GM12878 (cell line): Measurements from ENCODE around the gene BEND4. TPM values are rescaled to one million over a fixed set of nuclear protein-coding genes. Genes with fewer than 3 reads are reported as not detected.

Experiments used
- ATAC-seq: fragments of 200-7000 bp; cut with Tn5 transposase; 3 replicates; pipeline ENCODE4 v1.9.1; 2020; ENCODE audit warnings: mild to moderate bottlenecking, moderate library complexity
- BruUV-seq: library from RNA; stranded (reverse); fragments of 400-500 nt; replicated peaks from 2 replicates; lab custom pipeline; 2021; lab: Mats Ljungman, UMichigan
- CTCF ChIA-PET: fragments of 300-600 bp; sonication (Branson Sonifier 250); formaldehyde crosslinking; extraction: SDS; loops from one replicate; lab custom pipeline; 2021; ENCODE audit warnings: inconsistent platforms; lab: Yijun Ruan, JAX
- POLR2A ChIA-PET: fragments of 350-600 bp; formaldehyde crosslinking; extraction: SDS; loops from one replicate; lab custom pipeline; 2021; ENCODE audit warnings: inconsistent platforms; lab: Charles Lee
- RAD21 ChIA-PET: fragments of 300-600 bp; sonication (Branson Sonifier 250); formaldehyde crosslinking; loops from one replicate; lab custom pipeline; 2023; ENCODE audit warnings: antibody characterized with exemption; ENCODE audit not compliant: unreplicated experiment; lab: Charles Lee
- SMC1A ChIA-PET: fragments of 300-600 bp; sonication (Branson Sonifier 250); formaldehyde crosslinking; loops from one replicate; lab custom pipeline; 2023; ENCODE audit not compliant: unreplicated experiment, uncharacterized antibody; lab: Charles Lee
- DNase-seq: peaks from one replicate; pipeline ENCODE4 v3.0.0-alpha.2; 2011; ENCODE audit warnings: low read depth, low spot score
- FAIRE-seq: peaks from 3 replicates; lab custom pipeline; 2011; peaks lifted over from hg19 to GRCh38; lab: Jason Lieb, UNC
- H2AFZ ChIP-seq: 2 replicates; pipeline ENCODE4 v1.6.0; 2011; ENCODE audit warnings: low read depth, low read length, control low read depth; ENCODE audit not compliant: control insufficient read depth
- H3K27ac ChIP-seq: 2 replicates; pipeline ENCODE4 v1.5.1; 2011; ENCODE audit warnings: control low read depth; ENCODE audit not compliant: control insufficient read depth, insufficient read depth
- H3K27me3 ChIP-seq, 2 experiments: replicated peaks in 1 of 2; 2 replicates each; pipeline versions ENCODE4 v1.6.0 to v1.6.1; 2011; ENCODE audit warnings: low read length in 1 of 2; ENCODE audit not compliant: control insufficient read depth in 2 of 2, insufficient read depth in 2 of 2
- H3K36me3 ChIP-seq, 2 experiments: 2 replicates each; pipeline ENCODE4 v1.5.1; 2011; ENCODE audit warnings: low read length in 1 of 2; ENCODE audit not compliant: control insufficient read depth in 2 of 2, insufficient read depth in 2 of 2
- H3K4me1 ChIP-seq: 2 replicates; pipeline ENCODE4 v1.6.1; 2011; ENCODE audit warnings: mild to moderate bottlenecking, low read length, moderate library complexity, mixed read lengths; ENCODE audit not compliant: control insufficient read depth, insufficient read depth
- H3K4me2 ChIP-seq: 2 replicates; pipeline ENCODE4 v1.6.0; 2011; ENCODE audit warnings: control low read depth; ENCODE audit not compliant: control insufficient read depth, insufficient read depth
- H3K4me3 ChIP-seq: fragments of 200-600 bp; sonication (generic); 2 replicates; pipeline ENCODE4 v1.5.1; 2016
- H3K79me2 ChIP-seq: 2 replicates; pipeline ENCODE4 v1.6.0; 2011; ENCODE audit warnings: low read length; ENCODE audit not compliant: control insufficient read depth, insufficient read depth
- H3K9ac ChIP-seq: 2 replicates; pipeline ENCODE4 v1.8.0; 2011; ENCODE audit warnings: low read length, control low read depth, mixed read lengths; ENCODE audit not compliant: control insufficient read depth, insufficient read depth
- H3K9me3 ChIP-seq: replicated peaks from 3 replicates; pipeline ENCODE4 v1.5.1; 2011; ENCODE audit warnings: mild to moderate bottlenecking, low read length; ENCODE audit not compliant: control insufficient read depth, insufficient read depth
- H4K20me1 ChIP-seq: 2 replicates; pipeline ENCODE4 v1.6.0; 2011; ENCODE audit not compliant: control insufficient read depth, insufficient read depth
- BCL11A ChIP-seq: IDR thresholded peaks from 2 replicates; pipeline ENCODE4 v1.6.1; 2011; ENCODE audit warnings: low read depth, low read length
- BRCA1 ChIP-seq: IDR thresholded peaks from 2 replicates; pipeline ENCODE4 v1.6.1; 2011; ENCODE audit warnings: low read depth, low read length, improper control_type of control experiment
- IRF4 ChIP-seq: IDR thresholded peaks from 2 replicates; pipeline ENCODE4 v1.6.1; 2011; ENCODE audit warnings: low read depth, low read length
- JUNB ChIP-seq: IDR thresholded peaks from 2 replicates; pipeline ENCODE4 v1.6.1; 2016; ENCODE audit warnings: antibody characterized with exemption, mild to moderate bottlenecking
- MEF2B ChIP-seq: fragments of 450-650 bp; IDR thresholded peaks from 2 replicates; pipeline ENCODE4 v1.6.1; 2018; ENCODE audit warnings: mild to moderate bottlenecking, moderate library complexity; ENCODE audit not compliant: partially characterized antibody, poor library complexity, severe bottlenecking
- MTA2 ChIP-seq: fragments of 450-650 bp; IDR thresholded peaks from 2 replicates; pipeline ENCODE4 v1.6.1; 2016; ENCODE audit warnings: low read depth, mild to moderate bottlenecking, moderate library complexity
- NBN ChIP-seq: fragments of 450-650 bp; IDR thresholded peaks from 2 replicates; pipeline ENCODE4 v1.6.1; 2016
- NR2C2 ChIP-seq: IDR thresholded peaks from 2 replicates; pipeline ENCODE4 v1.6.1; 2011; ENCODE audit warnings: borderline replicate concordance, low read depth; ENCODE audit not compliant: control insufficient read depth, insufficient read length
- PAX5 ChIP-seq: IDR thresholded peaks from 2 replicates; pipeline ENCODE4 v1.6.1; 2011; ENCODE audit warnings: low read depth, low read length, borderline replicate concordance
- RB1 ChIP-seq: fragments of 450-650 bp; formaldehyde crosslinking; IDR thresholded peaks from 2 replicates; pipeline ENCODE4 v1.6.1; 2017; ENCODE audit warnings: mild to moderate bottlenecking, borderline replicate concordance
- RCOR1 ChIP-seq: conservative IDR thresholded peaks from 2 replicates; pipeline ENCODE4 v1.6.1; 2012; ENCODE audit warnings: low read depth, low read length, improper control_type of control experiment
- STAT1 ChIP-seq: fragments of 450-650 bp; conservative IDR thresholded peaks from 2 replicates; pipeline ENCODE4 v1.6.1; 2014; ENCODE audit warnings: antibody characterized with exemption, mild to moderate bottlenecking
- TCF7 ChIP-seq: IDR thresholded peaks from 2 replicates; pipeline ENCODE4 v1.6.1; 2014; ENCODE audit warnings: antibody characterized with exemption, borderline replicate concordance
- YY1 ChIP-seq: IDR thresholded peaks from 2 replicates; pipeline ENCODE4 v1.6.1; 2011; ENCODE audit warnings: low read depth, mild to moderate bottlenecking, low read length
- WGBS: methylation state at CpG from one replicate; pipeline ENCODE4 v1.1.6; 2016; ENCODE audit warnings: low lambda C conversion rate; ENCODE audit not compliant: insufficient replicate concordance, insufficient coverage; ENCODE audit errors: missing lambda C conversion rate; 5-methylcytosine and 5-hydroxymethylcytosine counted together
- in situ Hi-C: fragments of 300-500 bp; cut with MboI; formaldehyde crosslinking; loops from 9 replicates; pipeline ENCODE4 v1.14.3; 2018; ENCODE audit warnings: mixed read lengths
- intact Hi-C: fragments of 100-400 bp; cut with micrococcal nuclease; formaldehyde crosslinking; loops from one replicate; pipeline ENCODE4 v1.14.2; 2022; ENCODE audit not compliant: unreplicated experiment
- polyA plus RNA-seq, 11 experiments: library from polyadenylated mRNA; depleted of rRNA in 4 of 11; unstranded in 6 of 11; stranded (reverse) in 5 of 11; fragments of >200 nt; fragmentation: Nextera tagmentation in 4 of 11; fragmentation: Illumina TruSeq in 1 of 11; extraction: Ambion mirVana in 4 of 11; extraction: Trizol in 1 of 11; gene quantifications; 1 replicate in 1 of 11; 2 replicates in 10 of 11; pipeline versions ENCODE4 v1.2.1 to v1.2.3, GENCODE V29; 2011 to 2016; ENCODE audit warnings: inconsistent platforms in 2 of 11, missing spikeins in 2 of 11, low read depth in 1 of 11
- total RNA-seq, 4 experiments: library from RNA; depleted of rRNA in 3 of 4; stranded (reverse); fragments of >200 nt in 3 of 4; fragmentation: Illumina TruSeq in 1 of 4; extraction: Trizol in 1 of 4; gene quantifications; 2 replicates each; pipeline versions ENCODE4 v1.2.1 to v1.2.3, GENCODE V29; 2013 to 2021
- TF ChIP-seq, protein P1 (sequence below), 3 experiments: IDR thresholded peaks in 2 of 3; conservative IDR thresholded peaks in 1 of 3; 2 replicates each; pipeline ENCODE4 v1.5.1; 2011; ENCODE audit warnings: low read depth in 3 of 3, low read length in 3 of 3, mild to moderate bottlenecking in 3 of 3, control low read depth in 2 of 3, moderate library complexity in 2 of 3, inconsistent platforms in 1 of 3, mixed read lengths in 1 of 3; ENCODE audit not compliant: control insufficient read depth in 2 of 3, insufficient read depth in 1 of 3; ENCODE audit errors: extremely low read depth in 1 of 3
- TF ChIP-seq, protein P2 (sequence below): fragments of 450-650 bp; IDR thresholded peaks from 2 replicates; pipeline ENCODE4 v1.6.1; 2017; ENCODE audit warnings: mild to moderate bottlenecking, low read depth, inconsistent platforms; ENCODE audit not compliant: poor library complexity, severe bottlenecking

BEND4 gene
- total and polyA plus RNA-seq, 10 of the 15 experiments (the other 5 are each of a cell fraction or from before 2014, with no cell fraction given), result under 0.01 to 0.15 (median 0.04) TPM; not detected in 1

DNA sequence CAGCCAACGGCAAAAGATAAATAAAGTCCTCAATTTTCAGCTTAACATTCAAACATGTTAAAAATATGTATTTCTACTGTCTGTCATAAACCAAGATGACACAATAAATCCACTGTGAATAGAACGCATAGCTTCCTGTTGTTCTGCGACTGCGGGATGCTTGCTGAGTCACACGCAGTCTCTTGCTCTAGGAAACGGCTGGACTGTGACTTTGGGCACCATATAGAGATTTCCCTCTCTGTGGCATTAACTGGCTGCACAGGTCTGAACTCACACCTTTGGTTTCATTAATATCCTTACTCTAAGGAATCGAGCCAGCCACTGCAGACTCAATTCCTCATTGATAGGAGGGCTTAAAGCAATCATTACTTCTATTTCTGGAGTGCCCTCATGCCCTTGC lies 8.4 kb downstream of the BEND4 start:
- no peaks in the 10 kb centered on the region for H3K79me2 ChIP-seq
- no peak overlapping the region for H3K9ac ChIP-seq
- H3K4me1 ChIP-seq, result no peaks in the 10 kb centered on the region
- TF ChIP-seq, protein P1, sequence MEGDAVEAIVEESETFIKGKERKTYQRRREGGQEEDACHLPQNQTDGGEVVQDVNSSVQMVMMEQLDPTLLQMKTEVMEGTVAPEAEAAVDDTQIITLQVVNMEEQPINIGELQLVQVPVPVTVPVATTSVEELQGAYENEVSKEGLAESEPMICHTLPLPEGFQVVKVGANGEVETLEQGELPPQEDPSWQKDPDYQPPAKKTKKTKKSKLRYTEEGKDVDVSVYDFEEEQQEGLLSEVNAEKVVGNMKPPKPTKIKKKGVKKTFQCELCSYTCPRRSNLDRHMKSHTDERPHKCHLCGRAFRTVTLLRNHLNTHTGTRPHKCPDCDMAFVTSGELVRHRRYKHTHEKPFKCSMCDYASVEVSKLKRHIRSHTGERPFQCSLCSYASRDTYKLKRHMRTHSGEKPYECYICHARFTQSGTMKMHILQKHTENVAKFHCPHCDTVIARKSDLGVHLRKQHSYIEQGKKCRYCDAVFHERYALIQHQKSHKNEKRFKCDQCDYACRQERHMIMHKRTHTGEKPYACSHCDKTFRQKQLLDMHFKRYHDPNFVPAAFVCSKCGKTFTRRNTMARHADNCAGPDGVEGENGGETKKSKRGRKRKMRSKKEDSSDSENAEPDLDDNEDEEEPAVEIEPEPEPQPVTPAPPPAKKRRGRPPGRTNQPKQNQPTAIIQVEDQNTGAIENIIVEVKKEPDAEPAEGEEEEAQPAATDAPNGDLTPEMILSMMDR (IDR thresholded peaks at IDR 0.05 in 2 of 3, conservative IDR thresholded peaks at IDR 0.05 in 1 of 3; ENCODE audit: control insufficient read depth in 2 of 3, extremely low read depth in 1 of 3, insufficient read depth in 1 of 3, low read depth in 3 of 3, low read length in 3 of 3), result no peak
- TF ChIP-seq PAX5, result no peak
- TF ChIP-seq NBN, result no peak
- TF ChIP-seq RCOR1, result no peak
- no peak for TF ChIP-seq IRF4
- no peak for TF ChIP-seq JUNB
- TF ChIP-seq YY1, result no peak
- TF ChIP-seq BCL11A, result no peak
- TF ChIP-seq MEF2B, result no peak
- no peak for TF ChIP-seq NR2C2
- TF ChIP-seq STAT1, result no peak
- TF ChIP-seq MTA2, result no peak
- TF ChIP-seq, protein P2, sequence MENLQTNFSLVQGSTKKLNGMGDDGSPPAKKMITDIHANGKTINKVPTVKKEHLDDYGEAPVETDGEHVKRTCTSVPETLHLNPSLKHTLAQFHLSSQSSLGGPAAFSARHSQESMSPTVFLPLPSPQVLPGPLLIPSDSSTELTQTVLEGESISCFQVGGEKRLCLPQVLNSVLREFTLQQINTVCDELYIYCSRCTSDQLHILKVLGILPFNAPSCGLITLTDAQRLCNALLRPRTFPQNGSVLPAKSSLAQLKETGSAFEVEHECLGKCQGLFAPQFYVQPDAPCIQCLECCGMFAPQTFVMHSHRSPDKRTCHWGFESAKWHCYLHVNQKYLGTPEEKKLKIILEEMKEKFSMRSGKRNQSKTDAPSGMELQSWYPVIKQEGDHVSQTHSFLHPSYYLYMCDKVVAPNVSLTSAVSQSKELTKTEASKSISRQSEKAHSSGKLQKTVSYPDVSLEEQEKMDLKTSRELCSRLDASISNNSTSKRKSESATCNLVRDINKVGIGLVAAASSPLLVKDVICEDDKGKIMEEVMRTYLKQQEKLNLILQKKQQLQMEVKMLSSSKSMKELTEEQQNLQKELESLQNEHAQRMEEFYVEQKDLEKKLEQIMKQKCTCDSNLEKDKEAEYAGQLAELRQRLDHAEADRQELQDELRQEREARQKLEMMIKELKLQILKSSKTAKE, result no peak
- TF ChIP-seq BRCA1, result no peak
- no peak for TF ChIP-seq TCF7
- no peak for TF ChIP-seq RB1
- TF ChIP-seq, all 136 proteins: peak for 0
- Histone ChIP-seq H2AFZ (no peak overlapping the region), H3K27ac (no peak overlapping the region), H4K20me1 (no peaks in the 10 kb centered on the region), H3K4me3 (no peak overlapping the region), H3K4me2 (no peak overlapping the region), H3K9me3 (no peaks in the 10 kb centered on the region), H3K27me3 (peaks cover 0 to 2% of the 10 kb centered on the region in 2 experiments; a peak in 2 of 4 replicates), H3K36me3 (no peaks in the 10 kb centered on the region)
- ChIA-PET CTCF (interaction anchor here (0.9 kb wide), 1 partner anchor 377 kb away, joined by 3 read pairs; no protein-coding TSS in a partner anchor), SMC1A (interaction anchor here (1.3 kb wide), 1 partner anchor 10 kb away, joined by 3 read pairs; no protein-coding TSS in a partner anchor), POLR2A (no interaction called here), RAD21 (no interaction called here)
- BruUV-seq, result no TSS peak
- DNase-seq (no peak), ATAC-seq (no peak), FAIRE-seq (no peak)
- 68% methylated on average over 7 of the region's 7 CpGs for WGBS
- in situ Hi-C loops, result no loop called here
- intact Hi-C loops, result no loop called here
